NCI-H82 treated with DMSO at 0.1 percent for 48 hours (cell line): ENCODE results near the gene ST6GALNAC6.
"Not testable (repeated sequence)": the region's sequence is repeated elsewhere in the genome, so short reads cannot be mapped to it uniquely, and the experiment has no call there.

ENCODE experiments used
- DNase-seq: peaks from one replicate; lab custom pipeline; 2025; ENCODE audit not compliant: unreplicated experiment; lab: John Stamatoyannopoulos, UW

The ST6GALNAC6 gene

DNA sequence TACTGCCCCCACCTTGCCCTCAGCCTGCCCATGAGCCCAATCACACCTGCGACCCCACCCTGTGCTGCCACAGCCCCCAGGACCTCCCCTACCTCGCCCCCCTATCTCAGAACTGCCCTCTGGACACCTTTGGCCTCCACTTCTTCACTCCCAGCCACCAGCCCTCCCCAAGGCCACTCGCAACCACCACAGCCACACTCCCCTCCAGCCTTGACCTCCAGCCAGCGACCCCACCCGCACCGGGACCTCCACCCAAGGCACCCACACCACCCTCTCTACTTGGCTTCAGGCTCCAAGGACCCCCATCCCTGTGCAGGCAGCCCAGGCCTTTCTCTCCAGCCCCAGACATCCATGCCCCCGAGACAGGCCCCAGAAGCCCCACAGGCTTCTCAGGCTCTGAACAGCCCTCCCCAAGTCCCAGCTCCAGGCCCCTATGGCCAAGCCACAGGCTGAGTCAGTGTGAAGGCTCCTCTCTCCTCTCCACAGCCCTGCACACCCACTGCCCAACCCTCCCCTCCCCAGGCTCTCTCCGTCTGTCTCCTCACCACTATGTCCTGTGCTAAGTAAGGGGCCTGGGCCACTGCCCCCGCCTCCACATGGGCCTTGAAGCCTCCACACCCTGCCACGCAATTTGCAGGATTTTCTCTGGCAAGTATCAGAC lies 24.0 kb downstream of the ST6GALNAC6 start:
- no peak for DNase-seq

DNA sequence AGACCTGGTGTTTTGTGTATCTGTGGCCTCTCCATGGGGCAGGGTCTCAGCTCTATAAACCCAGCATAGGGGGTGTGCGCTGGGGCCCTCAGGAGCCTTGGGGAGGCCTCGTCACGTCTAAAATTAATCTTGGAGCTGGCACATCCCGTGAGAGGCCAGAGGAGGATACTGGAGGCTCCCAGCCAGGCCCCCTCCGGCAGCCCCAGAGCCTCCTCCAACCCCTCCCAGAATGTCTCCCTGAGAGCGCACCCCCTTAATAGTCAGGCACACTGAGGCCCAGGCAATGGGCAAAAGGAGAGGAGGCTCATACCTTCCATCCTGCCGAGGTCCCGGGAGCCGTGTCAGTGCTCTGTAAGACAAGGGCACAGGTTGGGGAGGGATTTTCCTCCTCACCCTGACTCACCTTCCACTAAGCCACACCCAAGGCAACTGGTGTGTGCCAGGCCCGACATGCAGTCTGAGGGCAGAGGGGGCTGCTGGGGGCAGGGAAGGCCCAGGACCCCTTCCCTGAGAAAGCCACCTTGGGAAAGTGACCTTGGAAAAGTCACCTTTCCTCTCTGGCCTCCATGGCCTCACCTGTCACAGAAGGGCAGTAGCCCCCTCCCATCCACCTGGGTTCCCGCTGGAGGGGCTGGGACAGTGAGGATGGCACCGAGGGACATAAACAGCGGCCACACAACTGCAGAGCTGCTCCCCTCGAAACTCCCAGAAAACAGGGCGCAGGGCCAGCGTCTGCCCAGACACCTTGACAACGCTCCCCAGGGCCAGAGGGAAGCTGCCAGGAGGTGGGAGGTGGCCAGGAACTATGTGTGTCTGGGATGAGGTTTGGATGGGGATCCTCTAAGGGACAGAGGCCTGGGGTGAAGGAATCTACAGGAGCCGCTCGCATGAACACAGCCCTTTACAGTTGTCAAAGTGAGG lies 24.8 kb downstream of the ST6GALNAC6 start:
- no peak for DNase-seq

DNA sequence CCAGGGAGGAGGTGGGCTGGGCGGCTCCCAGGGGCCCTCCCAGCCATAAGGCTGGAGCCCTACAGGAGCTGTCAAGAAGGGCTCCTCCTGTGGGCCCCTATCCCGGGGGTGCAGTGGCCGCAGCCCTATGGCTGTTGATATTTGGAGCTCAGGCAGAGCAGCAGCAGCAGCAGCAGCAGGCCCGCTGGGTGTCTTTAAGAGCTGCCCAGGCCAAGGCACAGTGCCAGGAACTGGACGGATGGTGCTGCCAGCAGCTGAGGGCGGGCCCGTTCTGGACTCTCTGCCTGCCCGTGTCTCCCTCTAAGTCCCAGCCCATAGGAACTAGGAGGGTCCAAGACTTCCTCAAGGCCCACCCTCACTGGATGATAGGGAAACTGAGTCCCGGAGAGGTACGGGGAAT lies 25.5 kb downstream of the ST6GALNAC6 start:
- no peak for DNase-seq

DNA sequence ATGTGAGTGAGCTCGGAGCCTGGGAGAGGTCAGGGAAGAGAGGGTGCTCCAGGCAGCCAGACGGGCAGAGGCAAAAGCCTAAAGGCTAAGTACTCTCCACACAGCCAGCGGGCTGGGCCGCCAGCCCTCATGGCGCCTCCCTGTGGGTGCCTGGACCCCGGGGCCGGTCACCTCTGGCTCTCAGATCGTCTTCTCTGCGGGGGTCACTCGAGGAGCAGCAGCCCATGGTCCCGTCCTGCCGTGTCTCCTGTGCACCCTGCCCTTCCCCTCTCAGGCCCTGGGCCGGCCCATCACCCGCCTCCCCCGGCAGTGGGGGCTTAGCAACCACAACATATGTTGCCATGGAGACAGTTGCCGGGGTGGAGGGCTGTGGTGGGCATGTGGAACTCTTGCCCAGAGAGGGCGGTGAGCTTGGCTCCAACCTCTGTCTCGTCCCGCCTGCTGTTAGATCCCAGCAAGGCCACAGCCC lies 26.1 kb downstream of the ST6GALNAC6 start:
- DNase-seq: no peak

DNA sequence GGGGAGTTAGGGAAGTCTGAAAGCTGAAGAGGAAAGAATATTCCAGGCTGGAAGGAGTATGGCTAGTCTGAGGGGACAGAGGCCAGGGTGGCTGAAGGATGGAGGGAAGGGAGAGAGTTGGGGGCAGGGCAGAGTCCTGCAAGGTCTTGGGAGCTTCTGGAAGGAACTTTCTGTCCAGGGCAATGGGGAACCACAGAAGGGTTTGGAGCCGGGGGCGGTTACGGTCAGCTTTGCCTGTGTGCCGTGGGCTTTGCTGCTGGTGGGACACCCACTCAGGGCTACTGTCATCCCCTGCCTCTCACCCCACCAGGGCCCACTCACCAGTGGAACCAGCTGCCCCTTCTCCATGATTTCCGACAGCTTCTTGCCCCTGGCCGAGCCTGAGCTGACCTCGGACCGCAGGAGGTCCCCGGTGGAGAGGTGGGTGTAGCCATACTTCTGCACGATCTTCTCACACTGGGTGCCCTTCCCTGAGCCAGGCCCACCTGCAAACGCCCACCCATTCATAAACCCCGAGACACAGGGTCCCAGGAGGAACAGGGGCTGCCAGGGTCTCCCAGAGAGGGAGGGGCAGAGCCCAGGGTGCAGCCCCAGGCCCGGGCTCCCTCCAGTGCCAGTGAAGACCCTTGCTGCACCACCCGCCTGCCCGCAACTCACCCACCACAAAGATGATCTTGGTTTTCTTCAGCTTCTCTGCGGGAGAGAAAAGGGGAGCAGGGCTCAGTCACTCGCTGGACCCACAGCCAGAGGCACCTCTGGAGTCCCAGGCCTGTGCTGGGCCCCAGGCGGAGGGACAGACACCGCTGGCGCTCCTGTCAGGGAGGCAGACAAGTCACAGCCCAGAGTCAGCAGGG lies 26.8 kb downstream of the ST6GALNAC6 start:
- DNase-seq: no peak

DNA sequence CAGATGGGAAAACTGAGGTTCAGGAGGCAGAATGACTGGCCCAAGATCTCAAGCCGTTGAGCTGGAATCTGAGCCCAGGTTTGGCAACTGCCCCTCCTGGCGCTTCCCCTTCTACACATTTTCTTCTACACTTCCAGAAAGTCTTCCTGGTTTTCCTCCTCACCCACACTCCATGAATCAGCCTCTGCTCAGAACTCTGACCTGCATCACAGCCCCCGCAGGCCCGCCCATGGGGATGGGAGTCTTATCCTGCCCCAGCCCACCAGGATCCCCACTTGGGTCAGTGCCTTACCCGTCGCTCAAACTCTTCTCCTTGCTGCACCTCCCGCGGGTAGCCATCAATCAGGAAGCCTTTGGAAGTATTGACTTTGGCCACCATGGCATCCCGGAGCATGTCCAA lies 27.9 kb downstream of the ST6GALNAC6 start:
- no peak for DNase-seq

DNA sequence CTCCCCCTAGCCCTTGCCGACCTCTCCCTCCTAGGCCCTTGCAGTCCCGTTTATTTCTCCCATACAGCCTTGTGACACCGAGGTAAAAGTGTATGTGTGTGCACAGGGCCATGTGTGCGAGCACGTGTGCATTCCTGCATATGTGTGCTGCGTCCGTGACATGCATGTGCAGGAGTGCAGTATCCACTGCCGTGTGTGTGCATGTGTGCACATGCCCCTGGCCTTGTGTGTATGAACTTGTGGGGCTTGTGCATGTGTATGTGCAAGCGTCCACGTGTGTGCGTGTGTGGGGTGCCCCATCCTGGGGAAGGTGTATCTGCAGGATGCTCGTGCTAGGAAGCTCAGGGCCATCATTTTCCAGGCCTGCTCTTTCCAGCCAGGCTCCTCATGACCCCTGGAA lies 28.5 kb downstream of the ST6GALNAC6 start:
- DNase-seq: no peak

DNA sequence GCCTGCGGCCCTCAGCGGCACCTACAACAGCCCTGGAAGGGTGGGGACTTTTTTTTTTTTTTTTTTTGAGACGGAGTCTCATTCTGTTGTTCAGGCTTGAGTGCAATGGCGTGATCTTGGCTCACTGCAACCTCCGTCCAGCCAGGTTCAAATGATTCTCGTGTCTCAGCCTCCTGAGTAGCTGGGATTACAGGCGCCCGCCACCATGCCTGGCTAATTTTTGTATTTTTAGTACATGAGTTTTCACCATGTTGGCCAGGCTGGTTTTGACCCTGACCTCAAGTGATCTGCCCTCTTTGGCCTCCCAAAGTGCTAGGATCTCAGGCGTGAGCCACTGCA lies 29.3 kb downstream of the ST6GALNAC6 start:
- DNase-seq: not testable (repeated sequence)

DNA sequence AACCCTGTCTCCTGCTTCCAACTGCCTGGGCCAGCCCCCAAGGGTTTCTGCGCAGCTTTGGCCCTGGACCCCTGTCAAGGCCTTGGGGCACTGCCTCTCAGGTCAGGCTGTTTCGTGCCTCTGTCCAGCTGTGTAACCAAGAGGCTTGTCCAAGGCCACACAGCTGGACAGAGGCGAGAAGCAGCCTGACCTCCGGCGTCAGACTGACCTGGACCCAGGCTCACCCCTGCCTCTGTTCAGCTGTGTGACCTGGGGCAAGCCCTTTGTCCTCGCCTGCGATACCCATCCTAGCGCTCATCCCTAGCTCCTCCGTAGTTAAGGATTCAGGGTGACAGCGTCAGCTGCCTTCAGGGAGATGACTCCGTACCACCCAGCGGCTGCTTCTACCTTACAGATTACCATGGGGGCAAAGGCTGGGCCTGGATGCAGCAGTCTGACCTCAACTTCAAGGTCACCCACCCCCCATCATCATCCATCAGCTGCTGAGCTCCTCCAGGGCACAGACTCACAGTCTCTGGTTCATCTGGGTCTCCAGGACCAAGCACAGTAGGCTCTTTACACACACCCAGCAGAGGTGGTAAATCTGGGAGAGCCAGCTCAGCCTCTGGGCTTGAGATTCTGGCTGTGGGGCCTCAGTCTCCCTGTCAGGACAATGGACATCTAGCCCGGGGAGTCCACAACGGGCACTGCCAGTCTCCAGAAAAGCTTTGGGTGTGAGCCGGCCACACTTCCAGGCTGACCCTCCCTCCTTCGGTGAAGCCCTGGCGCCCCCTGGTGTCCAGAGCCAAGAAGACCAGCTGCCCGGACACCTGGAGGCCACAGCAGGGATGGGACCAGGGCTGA lies 29.9 kb downstream of the ST6GALNAC6 start:
- peak; percentile 53 for DNase-seq

DNA sequence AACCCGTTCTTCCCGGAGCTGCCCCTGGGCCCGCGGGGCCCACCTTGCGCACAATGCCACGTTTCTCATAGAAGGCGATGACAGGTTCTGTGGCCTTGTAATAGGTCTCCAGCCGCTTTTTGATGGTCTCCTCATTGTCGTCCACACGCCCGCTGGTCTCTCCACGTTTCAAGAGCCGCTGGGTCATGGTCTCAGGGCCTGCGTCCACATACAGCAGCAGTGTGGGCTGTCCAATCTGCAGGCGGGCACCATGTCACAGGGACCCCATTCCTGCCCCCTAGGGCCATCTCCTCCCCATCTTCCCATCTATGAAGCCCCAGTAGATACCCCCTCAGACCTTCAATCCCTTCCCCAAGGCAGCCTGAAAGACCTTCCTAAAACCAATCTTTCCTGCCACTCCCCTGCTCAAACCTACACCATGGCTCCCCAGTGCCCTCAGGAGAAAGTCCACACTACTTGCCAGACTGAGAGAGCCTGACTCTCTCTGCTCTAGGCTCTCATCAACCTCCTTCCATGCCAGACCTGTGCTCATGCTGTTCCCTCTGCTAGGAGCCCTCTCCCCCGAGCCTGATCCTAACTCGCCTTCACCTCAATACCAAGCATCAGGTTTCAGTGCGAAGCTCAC lies 31.0 kb downstream of the ST6GALNAC6 start:
- DNase-seq: no peak

DNA sequence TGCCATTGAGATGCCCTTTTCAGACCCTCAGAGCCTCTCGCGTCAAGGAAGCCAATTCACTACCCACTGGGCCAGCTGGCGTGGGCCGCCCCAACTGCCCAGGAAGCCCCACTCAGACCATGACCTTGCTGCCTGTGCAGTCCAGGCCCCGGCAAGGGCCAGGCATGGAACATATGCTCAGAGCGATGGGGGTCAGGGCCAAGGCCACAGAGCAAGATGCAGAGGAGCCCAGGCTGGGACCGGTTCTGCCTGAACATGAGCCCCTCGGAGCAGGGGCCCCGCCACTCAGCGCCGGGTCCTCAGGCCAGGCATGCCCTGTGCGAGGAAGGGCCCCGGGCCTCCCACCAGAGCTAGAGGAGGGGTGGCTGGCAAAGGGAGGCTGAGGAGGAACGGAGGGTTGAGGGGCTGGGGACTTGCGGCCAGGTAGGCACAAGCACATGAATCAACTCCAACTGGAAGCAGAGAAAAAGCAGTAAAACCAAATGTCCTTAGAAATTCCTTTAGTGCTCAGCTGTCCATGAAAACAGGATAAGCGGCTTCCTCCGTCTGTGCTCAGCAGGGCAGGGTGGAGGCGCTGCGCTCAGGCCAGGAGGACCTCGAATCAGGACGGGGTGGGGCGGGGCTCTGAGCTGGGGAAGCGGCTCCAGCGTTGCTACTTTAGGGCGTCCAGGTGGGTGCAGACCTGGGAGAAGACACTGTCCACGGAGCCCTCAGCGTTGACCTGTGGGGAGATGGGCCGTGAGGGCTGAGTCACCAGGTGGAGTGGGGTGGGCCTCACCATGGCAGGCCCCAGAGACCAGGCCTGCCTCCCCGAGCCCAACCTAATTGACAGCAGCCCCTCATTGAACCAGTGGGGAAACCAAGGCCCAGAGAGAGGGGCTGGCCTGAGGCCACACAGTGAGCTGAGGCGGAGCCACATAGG lies 31.8 kb downstream of the ST6GALNAC6 start:
- no peak for DNase-seq

DNA sequence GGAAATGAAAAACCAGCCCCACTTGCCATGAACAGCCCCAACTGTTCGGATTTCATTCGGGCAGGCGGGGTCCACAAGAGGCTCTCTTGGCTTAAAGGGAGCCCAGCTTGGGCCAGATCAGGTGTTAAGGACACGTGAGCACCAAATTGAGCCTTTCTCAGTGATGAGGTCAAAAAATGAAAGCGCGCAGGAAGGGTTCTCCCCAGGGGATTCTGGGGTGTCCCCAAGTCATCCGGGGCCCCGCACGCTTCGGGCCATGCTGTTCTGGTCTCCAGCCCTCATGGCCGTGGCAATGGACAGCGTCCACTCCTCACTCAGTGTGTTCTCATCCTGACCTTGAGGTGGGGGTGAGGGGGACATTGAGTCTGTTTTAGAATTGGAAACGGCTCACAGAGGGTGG lies 32.9 kb downstream of the ST6GALNAC6 start:
- DNase-seq: no peak

DNA sequence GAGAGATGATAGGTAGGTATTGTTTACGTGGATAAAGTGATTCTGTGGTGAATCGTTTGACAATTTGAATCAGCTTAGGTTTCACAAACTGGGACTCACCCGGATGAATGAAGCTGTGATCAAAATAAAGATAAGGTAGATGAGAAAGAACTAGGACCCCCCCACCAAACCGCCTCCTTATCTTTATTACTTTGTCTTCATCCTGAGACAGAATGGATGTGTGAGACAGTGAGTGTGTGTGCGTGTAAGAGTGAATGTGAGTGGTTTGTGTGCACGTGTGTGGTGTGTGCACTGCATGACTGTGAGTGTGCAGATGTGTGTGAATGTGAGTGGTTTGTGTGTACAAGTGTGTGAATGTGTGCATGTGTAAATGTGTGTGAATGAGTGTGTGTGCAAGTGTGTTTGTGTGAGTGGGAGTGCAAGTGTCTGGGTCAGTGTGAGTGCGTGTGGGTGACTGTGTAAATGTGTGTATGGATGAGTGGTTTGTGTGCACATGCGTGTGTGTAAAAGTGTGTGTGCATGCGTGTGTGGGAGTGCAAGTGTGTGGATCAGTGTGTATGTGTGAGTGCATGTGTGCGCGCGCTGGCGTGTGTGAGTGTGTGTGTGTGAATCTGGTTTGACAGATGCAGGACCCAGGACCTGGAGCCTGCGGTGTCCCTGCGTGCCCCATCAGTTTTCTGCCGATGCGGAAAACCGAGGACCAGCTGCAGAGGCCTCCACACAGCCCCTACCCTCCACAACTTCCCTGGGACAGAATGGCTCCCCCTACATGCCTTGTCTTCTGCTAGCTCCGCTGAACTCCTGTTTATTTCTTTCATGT lies 33.5 kb downstream of the ST6GALNAC6 start:
- no peak for DNase-seq

DNA sequence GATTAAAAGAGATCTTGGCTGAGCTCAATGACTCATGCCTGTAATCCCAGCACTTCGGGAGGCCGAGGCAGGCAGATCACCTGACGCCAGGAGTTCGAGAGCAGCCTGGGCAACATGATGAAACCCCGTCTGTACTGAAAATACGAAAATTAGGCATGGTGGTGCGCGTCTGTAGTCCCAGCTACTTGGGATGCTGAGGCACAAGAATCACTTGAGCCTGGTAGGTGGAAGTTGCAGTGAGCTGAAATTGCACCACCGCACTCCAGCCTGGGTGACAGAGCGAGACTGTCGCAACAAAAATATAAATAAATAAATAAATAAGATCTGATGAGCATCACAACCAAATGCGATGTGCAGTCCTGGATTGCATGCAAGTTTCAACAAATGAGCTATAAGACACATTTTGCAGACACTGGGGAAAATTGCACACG lies 36.2 kb downstream of the ST6GALNAC6 start:
- no peak for DNase-seq

DNA sequence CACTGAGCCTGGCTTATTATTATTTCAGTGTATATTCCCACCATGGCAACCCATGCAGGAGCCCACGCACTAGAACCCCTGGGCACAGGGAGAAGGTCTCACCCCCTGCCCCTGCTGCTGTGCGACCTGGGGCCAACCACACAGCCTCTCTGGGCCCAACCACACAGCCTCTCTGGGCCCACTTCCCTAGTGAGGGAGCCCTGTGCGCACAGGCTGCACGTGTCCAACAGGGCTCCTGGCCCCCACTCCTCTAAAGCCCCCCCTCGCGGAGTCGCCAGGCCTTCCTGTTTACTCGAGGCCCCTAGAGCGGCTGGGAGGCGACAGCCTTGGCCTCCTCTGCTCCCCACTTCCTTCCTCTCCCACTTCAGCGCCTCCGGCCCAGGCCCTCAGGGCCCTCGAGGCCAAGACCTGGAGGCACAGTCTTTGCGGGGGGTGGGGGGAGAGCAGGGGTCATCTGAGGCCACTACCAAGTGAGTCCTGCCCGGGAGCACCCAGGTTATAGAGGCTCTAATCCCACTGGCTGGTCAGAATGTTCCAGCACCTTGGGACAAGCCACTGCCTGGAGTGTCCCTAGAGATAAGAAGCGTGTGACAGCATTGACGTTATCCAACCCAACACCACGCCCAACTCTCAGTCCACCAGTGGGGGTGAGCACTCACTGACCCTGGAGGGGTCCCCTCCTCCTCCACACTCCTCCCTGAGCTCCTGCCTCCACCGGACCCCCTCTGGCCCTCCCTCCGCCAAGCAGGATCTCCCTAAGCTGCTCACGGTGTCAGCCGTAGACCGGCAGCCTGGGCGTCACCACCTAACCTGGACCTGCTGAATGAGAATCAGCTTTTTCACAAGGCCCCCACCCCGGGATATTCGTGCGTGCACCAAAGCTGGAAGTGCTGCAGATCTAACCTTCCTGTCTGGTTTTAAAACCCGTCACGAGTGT lies 37.1 kb downstream of the ST6GALNAC6 start:
- no peak for DNase-seq

DNA sequence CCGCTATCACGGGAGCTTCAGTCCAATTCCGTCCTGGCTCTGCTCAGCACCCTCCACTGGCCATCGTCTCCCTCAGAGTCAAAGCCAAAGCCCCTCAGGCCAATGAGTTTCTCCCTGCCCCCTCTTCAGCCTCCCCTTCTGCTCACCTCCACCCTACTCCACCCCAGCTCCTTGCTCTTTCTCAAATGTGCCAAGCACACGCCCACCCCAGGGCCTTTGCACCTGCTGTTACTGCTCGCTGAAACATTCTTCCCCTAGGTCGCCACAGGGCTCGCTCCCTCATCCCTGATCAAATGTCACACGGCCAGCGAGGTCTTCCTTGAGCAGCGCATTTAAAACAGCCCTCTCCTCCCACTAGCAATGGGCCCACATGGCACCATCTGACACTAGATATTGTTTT lies 38.6 kb downstream of the ST6GALNAC6 start:
- DNase-seq: no peak

DNA sequence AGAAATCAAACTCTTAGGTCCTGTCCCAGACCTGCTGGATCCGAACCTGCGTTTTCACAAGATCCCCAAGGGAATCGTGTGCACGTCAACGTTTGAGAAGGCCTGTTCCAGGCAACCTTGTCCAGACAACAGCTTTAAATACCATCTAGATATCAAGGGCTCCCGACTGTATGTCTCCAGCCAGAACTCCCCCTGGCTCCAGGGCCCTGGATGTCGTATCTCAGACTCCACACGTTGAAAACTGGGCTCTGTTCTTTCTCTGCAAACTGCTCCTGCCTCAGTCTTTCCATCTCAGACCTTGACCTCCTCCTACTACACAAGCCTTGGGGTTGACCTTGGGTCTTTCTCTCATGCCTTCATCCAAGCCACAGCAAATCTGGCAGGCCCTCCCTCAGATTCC lies 39.1 kb downstream of the ST6GALNAC6 start:
- no peak for DNase-seq
